GM19043 (cell line): ENCODE data around the gene PSMB8.
"Not testable (repeated sequence)": the region's sequence is repeated elsewhere in the genome, so short reads cannot be mapped to it uniquely, and the experiment has no call there.

Experiments used
- ATAC-seq: cut with Tn5 transposase; IDR thresholded peaks from one replicate; pipeline ENCODE4 v1.9.1; 2021; ENCODE audit warnings: low read depth; ENCODE audit not compliant: unreplicated experiment

PSMB8 gene

DNA sequence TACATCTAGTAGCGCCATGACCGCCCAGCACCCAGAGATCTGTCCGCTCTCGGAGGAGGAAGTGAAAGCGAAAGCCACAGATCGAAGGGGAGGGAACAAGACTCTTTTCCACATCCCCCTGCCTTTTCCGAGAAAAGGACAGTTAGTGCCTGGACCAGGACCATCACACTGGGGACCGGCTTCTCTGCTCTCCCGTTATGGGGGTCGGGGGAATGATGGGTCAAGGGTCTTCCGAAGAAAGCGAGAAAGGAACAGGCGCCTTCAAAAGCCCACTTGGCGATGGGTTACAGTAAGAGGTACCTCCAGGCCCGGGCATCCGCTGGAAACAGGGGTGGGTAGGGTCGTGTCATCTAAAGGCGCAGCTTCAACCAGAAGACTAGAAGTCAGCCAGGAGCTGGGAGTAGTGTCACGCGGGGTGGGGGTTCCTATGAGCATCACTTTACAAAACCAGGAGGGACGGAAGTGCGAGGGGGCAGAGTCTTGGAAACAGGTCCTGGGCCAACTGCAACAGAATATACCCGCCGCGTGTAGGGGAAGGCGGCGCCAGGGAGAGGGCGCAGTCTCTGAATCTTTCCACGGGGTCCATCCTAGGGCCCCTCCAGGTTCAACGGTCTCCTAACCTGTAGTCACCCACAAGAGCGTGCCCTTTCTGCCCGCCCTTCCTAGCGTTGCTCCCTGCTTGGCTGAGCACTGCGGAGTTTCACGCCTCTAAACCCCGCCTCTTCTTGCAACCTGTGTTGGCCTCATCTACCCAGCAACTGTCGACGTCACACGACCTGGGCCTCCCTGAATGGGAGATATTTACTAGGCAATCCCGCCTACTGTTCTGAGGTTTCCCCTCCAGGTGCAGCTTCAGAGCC lies at the start of gene PSMB8:
Gene PSMB8 (minus strand): TSS at position 69 of the 860 bp plus-strand sequence. CDS start 51 bp downstream, at position 18.
- ATAC-seq: peak; percentile 57

DNA sequence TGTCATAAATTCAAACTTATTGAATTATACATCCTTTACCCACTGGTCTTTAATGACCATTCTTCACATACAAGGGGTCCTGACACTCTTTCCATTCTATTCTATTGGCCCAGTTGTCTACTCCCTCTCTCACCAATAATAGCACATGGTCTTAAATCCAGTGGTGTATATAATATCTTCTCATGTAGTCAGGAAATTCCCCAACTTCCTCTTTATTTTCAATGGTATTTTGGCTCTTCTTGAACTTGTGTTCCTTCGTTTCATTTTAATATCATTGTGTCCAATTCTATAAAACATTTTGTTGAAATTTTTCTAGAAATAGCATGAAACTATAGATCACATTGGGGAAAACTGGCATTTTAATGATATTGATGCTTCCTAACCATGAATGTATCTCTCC lies 47.0 kb upstream of the PSMB8 start:
- no peak for ATAC-seq

DNA sequence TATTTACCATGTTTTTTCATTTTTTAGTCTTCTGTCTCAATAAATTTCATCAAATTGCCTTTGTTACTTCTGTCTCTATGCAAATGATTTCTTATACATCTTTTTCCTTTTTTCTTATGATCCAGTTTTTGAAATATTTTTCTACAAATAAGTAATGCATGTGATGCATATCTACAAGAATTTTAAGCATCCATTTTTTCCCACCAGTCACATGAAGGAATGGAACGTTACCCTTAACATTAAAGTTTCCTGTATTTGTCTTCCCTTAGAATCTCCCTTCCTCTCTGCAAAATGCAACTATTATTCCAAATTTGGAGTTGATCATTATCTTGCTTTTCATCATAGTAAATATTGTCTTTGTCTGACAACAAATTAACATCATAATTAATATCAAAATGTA lies 45.7 kb upstream of the PSMB8 start:
- no peak for ATAC-seq

DNA sequence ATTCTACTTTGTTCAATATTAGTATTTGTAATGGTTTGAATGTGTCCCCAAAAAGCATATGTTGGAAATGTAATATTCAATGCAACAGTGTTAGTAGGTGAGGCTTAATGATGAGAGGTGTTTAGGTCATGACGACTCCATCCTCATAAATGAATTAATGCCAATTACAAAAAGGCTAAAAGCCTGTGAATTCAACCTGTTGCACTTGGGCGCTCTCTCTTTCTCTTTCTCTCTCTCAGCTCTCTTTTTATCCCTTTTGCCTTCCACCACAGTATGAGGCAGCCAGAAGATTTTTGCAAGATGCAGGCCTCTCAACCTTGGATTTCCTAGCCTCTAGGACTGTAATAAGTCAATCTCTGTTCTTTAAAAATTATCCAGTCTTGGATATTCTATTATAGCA lies 44.7 kb upstream of the PSMB8 start:
- ATAC-seq: no peak

DNA sequence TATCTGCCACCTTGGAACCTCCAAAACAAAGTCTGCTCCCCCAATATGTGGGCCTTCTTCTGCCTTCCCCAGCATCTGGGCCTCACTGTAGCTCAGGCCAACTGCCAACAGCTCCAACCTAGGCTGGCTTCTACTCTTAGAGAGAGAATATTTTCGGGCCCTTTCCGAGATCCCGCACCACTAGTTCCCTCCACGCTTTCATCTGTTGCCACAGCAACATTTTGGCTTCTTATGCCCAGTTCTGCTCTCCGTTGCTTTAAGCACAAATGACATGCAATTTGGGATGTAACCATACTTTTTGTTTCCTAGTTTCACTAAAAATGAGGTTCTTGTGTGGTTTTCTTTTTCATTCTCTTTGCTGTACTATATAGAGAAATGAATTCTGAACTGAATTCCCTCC lies 43.8 kb upstream of the PSMB8 start:
- ATAC-seq: no peak

DNA sequence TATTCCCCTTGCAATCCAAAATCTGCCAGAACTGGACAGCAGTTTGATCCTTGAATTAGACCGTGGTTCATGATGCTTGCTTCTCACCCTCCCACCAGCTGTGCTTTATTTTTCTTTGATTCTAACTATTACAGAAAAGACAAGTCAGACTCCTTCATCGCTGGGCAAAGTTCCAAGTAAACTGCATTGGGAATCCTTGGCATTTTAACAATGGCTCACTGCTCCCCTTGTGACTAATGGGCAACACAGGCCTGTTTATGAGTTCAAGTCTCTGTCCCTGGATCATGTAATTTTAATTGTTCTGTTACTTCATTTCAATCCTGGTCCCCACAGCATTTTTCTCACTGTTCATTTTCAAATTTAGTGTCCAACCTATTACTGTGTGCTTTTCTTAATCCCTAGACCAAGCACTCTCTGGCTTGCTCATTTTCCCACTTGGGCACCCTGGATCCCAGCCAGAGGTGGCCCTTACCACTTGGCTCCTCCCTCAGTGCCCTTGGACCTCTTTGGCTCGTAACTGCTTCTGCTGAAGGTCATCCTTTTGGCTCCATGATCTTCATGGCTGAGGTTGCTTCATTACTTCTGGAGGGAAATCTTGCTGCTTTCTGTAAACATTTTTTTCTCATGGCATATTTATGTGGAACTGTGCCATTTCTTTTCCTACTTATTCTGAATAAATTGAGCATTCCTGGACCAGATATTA lies 43.0 kb upstream of the PSMB8 start:
- no peak for ATAC-seq

DNA sequence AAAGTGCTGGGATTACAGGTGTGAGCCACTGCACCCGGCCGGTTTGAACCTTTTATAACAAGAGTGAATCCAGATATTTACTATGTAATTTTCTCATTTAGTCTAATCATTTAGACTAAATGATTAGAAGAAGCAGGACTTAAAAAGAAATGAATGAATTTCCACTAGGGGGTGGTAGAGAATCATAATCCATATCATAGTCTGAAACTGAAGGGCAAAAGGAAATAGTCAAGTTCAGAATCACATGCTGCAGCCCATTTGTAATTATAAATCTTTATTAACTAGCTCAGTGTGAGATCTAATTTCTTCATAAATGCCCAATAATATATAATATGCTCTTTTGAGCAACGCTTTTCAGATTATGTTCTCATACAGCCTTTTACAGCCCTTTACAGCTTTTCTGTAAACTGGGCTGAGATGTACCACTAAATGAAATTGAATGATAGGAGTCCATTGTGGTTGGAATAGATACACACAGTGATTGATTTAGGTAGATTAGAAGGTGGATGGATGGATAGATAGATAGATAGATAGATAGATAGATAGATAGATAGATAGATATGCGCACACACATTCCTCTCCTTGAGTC lies 41.9 kb upstream of the PSMB8 start:
- no peak for ATAC-seq

DNA sequence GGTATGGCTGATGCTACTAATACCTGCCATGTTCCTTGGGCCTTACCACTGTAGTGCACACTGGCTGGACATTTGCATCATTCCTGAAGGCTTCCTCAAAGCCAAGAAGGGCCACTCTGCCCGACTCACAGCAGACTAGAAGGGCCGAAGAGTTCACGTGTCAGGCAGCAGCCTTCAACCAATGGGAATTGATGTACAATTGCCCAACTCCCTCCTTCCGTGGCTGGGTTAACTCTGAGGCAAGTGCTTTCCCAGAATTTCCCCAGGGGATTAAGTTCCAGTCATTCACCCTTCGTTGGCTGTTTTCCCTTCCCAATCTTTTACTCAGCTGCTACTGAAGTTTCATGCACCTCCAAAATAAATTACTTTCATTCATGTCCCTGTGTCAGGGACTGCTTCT lies 39.9 kb upstream of the PSMB8 start:
- no peak for ATAC-seq

DNA sequence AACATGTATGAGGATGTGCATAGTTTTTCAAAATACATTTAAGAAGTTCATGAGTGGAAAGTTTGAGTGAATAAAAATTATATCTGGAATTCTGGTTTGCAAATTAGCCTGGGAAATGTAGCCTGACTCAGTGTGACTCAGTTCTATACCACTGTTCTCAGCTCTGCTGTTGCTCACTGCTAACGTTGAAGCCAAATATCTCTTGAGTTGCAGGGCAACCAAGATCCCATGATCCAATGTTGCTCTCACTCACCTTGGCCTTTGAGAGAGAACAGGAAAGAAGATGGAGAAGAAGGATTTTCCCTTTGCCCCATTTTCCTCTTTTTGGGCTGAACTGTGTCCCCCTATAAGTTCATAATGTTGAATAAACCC lies 39.0 kb upstream of the PSMB8 start:
- ATAC-seq: no peak

DNA sequence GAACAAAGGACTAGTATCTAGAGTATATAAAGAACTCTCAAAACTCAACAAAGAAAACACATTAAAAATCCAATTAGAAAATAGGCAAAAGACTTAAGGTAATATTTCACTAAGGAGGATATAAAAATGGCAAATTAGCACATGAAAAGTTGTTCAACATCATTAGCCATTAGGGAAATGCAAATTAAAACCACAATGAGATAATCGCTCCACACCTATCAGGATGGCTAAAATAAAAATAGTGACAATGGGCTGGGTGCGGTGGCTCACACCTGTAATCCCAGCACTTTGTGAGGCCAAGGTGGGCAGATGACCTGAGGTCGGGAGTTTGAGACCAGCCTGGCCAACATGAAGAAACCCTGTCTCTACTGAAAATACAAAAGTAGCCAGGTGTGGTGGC lies 37.1 kb upstream of the PSMB8 start:
- ATAC-seq: not testable (repeated sequence)

DNA sequence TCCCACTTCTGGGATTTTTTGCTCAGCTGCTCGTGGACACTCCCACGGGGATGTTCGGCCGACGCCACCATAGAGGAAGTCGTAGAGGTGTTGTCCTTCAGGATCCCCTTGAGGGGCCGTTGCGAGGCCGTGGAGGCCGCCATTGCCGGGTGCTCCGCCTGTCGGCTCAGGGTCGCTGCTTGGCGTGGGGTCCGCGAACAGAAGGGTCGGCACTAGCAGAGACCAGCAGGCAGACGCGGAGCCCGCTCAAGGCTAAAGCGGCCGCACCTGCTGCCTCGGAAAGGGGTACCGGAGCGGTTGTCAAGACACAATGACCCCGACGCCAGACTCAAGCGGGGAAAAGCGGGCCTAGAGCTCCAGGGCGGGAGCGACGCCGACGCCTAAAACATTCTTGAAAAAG lies 35.8 kb upstream of the PSMB8 start:
- ATAC-seq: no peak

DNA sequence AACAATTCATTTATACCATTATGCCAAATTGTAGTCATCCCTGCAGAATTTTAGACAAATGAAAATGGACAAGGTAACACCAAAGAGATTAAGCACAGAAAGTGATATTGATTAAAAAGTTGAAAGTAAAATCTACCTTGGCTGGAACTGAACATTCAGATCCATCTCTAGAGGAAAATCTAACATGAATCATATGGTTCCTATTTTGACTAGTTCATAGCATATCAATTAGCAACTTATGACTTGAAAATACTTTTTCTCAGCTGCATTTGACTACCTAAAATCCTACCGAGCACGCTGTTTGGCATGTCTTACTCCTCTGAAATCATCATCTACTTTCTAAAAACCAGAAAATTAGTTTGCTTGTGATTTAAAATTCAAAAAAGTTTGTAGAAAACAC lies 32.8 kb upstream of the PSMB8 start:
- ATAC-seq: no peak

DNA sequence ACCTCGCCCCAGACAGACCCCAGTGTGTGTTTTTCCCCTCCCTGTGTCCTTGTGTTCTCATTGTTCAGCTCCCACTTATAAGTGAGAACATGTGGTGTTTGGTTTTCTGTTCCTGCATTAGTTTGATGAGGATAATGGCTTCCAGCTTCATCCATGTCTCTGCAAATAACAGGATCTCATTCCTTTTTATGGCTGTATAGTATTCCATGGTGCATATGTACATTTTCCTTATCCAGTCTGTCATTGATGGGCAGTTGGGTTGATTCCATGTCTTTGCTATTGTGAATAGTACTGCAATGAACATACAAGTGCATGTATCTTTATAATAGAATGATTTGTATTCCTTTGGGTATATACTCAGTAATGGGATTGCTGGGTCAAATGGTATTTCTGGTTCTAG lies 30.1 kb upstream of the PSMB8 start:
- not testable (repeated sequence) for ATAC-seq

DNA sequence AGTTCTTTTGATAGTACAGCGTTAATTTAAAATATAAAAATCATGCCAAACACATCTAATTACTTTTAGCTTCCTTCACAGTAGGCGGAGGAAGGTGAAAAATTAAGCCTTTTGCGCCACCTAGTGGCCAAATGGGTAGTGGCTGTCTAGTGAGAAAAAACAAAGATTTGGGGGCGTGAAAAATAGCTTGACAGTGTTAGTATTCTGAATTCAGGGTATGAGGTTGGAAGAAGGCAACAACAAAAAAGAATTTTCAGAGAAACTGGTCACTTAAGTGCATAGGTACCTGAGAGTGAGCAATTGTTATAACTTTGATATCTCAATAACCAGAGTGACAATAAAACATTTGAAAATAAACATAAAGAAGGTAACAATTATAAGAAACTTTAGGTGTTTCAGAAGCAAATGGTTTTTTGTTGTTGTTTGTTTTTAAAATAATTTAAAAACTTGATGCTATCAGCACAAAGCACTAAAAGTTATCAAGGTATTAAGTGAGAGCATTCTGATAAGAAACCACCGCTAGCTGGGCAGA lies 24.5 kb upstream of the PSMB8 start:
- ATAC-seq: no peak

DNA sequence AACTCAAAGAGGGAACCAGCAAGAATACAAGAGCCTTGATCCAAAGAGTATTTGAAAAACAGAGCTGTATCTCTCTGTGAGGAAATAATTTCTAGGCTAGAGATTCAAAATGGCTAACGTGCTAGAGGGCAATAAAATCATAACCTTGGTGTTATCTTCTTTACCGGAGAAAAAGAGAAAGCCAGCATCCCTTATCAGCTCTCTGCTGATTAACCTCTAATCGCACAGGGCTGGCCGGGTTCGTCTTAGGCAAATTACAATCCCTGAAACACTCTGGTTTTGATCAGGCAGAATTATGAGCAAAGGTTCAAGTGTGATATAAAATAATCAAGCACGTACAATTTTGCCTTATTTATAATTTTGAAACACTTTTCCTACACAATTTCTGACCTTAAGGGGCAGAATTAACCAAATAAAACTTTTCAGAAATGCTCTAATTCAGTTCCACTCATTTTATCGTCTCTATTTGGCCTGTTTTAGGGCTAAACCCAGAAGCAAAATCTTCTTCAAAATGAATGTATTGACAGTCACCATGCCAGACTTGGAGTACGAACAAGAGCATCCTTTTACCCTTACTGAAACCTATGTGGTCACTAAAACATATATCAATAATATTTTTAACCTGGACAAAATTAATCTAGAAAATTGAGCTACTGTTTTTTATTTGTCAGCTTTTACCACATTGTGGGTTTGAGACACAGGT lies 23.9 kb upstream of the PSMB8 start:
- ATAC-seq: no peak

DNA sequence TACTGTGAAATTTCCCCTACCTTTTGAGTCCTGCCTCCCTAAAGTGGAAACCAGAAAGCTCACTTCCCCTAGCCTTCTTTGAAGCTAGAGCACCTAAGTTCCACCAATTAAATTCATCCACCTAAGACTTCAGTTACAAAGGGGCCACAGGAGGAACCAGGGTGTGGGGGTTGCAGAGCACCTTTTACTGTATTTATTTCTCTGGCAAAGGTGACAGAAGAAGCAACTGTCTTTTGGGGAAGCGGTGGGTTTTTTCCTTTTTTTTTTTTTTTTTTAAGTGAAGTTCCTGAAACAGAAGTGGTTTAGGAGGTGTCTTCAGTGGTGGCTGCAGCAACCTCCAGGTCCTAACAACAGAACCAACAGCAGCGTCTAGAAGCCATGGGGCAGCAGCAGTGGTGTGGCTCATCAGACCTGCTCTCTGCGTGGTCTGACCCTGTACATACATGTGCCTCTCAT lies 23.2 kb upstream of the PSMB8 start:
- no peak for ATAC-seq

DNA sequence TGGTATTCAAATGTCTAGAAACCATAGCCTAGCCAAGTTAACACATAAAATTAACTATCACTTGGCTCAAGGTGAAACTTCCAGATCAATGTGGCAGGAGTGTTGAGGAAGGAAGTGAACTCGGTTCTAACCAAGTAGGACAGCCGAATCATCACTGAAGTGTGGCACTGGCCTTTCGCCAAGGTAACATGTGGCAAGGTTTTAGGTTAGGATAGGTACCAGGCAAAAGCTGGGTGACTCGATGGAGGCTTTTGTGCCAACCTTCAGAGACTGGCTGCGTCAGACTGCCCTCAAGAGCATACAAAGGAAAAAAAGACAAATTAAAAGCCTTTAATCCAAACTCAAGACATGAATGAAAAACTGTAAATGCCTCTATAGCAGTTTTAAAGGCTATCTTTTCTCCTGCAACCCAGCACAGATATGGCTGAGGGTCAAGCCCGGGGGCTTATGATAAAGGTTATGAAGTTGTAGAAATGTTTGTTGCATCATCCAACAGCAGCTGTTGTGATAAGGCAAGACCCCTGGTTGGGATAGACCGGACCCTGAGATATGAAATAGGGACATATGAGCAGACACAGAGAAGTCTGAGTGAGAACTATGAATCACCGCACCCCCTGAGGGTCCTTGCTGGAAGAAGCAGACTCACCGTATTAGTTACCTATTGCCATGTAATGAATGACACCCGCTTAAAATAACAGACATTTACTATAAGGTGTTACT lies 22.0 kb upstream of the PSMB8 start:
- ATAC-seq: no peak

DNA sequence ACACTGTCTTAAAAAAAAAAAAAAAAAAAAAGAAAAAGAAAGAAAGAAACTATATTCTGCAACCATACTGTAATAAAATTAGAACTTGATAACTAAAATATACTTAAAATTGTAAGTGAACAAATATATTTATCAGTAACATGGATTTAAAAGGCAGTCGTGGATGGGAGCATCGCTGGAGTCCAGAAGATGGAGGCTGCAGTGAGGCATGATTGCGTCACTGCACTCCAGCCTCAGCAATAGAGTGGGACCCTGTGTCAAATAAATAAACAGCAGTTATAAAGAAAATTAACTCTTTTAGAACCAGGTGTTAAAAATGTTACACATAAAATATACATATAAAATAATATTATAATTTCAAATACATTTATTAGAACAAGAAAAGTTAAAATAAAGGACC lies 18.9 kb upstream of the PSMB8 start:
- ATAC-seq: no peak

DNA sequence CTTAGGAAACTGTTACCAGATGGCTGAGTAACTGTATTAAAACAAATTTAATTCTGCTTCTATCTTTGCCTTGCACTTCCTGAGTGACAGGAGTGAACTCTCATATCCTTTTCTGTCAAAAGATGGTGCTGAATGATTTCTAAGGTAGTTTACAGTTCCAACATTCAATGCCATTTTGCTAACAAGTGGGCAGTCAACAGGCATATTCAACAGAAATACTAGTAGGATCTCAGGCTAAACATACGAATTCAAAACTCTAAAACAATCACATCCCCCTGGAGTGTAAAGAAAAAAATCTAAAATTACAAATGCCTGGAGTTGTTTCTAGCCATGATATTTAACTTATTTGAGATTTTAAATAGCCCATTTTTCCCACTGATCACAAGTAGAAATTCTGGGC lies 16.8 kb upstream of the PSMB8 start:
- no peak for ATAC-seq

DNA sequence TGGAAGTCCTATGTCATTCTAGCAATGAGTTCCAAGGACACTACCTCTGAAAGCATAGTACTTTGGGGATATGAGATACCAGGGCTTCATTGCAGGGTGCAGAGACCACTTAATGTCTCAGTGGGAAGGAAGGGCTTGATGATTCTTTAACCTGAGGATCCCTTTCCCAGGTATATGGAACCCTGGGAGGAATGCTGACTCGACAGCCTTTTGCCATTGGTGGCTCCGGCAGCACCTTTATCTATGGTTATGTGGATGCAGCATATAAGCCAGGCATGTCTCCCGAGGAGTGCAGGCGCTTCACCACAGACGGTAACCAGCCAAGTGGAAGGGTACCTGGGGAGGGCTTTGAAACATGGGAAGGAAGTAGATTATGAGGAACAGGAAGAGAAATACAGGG lies 14.3 kb upstream of the PSMB8 start:
- ATAC-seq: no peak
